GM03348 (cell line): ENCODE results near the gene TMEM259.
"Not testable (repeated sequence)": the region's sequence is repeated elsewhere in the genome, so short reads cannot be mapped to it uniquely, and the experiment has no call there.

Experiments
- DNase-seq: peaks from one replicate; pipeline ENCODE4 v3.0.0; 2012; ENCODE audit warnings: low spot score

The TMEM259 gene

DNA sequence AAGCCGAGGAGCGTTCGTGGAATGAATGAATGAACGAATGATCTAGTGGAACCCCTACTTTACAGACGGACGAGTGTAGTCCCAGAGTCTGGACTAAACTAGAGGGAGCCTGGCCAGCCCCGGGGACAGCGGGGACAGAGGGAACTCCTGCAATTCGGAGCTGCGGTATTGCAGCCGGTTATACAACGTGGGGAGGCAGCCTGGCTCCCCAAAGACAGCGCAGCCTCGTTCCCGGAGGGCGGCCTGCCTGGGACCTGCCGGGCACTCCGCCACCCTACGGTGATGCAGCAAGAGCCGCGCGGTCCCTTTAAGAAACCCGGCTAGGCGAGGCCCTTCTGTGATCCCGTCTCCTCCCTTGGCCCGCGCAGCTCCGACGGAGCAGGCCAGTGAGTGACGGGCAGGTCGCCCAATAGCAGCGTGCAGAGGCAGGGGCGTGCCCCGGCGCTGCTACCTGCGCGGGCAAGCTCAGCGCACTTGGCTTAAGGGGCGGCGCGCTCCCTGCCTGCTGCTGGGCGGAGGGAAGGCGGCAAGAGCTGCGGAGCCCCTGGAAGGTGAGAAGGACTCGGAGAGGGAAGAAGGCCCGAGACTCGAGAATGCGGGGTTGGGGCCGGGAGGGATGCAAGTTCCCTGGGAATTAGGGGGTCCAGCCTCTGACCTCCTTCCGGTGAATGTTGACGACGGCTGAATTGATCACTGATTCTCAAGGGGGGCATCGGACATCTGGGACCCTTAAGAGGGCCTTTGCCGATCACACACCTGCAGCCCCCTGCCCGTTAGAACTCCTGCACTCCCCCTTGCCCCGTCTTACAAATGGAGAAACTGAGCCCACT lies 18.9 kb upstream of the TMEM259 start, which contains the start of gene ABCA7:
ABCA7 (plus strand) TSS at position 462 of the 830 bp plus-strand sequence. CDS start 1,255 bp downstream, outside the sequence.
- peak; percentile 98 for DNase-seq

DNA sequence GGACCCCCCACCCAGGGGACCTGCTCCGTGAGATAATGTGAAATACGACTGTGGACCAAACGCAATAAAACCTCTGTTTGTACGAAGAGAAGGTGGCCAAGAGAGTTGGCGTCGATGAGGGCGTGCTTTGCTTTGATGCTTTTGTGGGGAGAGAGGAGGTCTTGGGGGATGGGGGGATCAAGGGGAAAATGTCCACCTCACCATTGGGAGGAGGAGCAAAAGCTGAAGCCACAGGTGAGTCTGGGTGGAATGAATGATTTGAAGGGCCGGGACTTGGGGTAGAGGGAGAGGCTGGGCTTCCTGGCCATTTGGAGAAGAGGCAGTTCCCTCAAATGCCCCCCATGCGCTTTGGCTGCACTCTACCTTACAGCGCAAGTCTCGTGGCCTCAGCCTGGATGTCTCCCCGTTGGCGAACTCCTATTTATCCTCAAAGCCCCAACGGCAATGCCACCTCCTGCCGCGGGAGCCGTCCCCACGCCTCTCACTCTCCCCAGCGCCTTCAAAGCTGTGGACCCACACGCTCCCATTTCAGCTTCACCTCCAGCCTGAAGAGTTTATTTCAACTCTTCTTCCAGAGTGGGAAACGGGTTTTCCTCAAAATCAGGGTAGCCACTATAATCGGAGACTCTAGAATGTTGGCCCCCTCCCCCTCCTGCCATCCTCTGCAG lies 18.2 kb upstream of the TMEM259 start:
- no peak for DNase-seq

DNA sequence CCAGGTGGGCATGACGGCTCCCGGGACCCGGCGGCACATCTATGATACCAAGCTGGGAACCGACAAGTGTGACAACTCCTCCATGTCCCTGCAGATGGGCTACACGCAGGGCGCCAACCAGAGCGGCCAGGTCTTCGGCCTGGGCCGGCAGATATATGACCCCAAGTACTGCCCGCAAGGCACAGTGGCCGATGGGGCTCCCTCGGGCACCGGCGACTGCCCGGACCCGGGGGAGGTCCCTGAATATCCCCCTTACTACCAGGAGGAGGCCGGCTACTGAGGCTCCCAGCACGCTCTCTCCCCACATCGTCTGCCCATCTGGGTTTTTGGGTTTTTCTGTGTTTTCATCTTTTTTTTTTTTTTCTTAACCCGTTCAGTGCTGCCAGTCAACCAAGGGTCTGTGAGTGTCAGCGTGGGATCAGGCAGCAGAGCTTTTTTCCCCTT lies 16.7 kb upstream of the TMEM259 start:
- DNase-seq, result no peak

DNA sequence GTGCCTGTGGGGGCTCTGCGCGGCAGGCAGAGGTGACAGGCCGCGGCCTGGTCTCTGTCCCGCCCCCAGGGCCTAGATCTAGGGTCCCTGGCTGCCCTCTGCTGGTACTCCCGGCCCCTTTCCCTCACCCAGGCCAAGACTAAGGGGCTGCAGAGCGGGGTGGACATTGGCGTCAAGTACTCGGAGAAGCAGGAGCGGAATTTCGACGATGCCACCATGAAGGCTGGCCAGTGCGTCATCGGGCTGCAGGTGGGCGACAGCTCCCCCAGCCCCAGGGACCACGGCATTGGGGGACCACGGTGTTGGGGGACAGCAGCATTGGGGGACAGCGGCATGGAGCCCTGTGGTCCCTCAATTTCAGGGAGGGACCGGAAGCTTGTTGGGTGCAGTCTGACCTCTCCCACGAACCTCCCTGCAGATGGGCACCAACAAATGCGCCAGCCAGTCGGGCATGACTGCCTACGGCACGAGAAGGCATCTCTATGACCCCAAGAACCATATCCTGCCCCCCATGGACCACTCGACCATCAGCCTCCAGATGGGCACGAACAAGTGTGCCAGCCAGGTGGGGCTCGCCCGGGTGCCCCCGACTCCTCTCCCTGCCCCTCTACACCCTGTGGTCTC lies 15.2 kb upstream of the TMEM259 start:
- DNase-seq, result no peak

DNA sequence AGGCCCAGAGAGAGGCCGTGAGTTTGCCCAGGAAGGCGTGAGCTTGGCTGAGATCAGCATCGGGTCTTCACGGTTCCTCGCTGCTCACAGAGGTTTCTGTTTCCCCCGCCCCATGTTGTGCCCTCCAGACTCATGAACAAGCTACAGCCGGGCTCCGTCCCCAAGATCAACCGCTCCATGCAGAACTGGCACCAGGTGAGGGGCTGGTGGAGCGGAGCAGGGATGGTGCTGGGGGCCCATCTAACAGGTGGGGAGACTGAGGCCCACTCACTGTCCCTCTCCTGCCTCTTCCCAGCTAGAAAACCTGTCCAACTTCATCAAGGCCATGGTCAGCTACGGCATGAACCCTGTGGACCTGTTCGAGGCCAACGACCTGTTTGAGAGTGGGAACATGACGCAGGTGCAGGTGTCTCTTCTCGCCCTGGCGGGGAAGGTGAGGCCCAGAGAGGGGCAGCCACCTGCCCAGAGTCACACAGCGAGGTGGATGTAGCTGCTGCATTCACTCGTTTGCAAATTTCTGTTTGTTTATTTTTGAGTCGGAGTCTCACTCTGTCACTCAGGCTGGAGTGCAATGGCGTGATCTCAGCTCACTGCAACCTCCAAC lies 11.4 kb upstream of the TMEM259 start:
- no peak for DNase-seq

DNA sequence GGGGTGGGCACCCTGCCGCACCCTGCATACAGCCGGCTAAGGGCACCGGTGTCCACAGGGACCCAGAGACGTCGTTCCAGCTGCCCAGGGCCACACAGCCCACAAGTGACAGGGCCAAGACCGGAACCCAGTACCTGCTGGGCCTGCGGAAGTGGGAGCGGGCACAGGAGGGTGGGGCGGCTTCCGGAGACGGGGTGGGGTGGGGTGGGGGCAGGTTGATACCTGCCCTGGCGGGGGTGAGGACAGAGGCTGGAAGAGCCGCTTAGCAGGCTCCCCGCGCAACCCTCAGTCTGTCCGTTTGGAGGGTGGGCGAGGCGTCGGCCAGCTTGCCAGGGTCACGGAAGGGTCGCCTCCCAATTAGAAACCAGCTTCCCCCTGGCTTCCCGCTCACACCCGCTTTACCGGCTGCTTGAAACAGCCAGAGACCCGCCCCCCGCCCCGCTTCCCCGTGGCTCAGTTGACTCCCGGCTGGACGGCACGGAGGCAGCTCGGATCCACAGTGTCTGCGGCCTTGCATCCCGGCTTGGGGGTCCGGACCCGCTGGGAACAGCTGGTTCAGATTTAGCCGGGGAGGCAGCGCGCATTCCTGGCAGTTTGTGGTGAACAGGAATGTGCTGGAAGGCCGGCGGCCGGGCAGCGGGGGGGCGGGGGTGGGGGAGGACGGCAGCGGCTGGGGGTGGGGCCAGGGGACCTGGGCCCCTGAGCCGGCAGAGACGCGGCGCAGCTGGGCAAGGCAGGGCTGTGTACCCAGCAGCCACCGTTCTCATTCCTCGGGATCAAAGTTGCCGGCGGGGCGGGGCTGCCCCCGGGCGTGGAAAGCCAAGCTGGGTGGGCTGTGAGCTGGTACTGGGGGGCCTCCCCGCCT lies 7.4 kb upstream of the TMEM259 start:
- peak; percentile 96 for DNase-seq

DNA sequence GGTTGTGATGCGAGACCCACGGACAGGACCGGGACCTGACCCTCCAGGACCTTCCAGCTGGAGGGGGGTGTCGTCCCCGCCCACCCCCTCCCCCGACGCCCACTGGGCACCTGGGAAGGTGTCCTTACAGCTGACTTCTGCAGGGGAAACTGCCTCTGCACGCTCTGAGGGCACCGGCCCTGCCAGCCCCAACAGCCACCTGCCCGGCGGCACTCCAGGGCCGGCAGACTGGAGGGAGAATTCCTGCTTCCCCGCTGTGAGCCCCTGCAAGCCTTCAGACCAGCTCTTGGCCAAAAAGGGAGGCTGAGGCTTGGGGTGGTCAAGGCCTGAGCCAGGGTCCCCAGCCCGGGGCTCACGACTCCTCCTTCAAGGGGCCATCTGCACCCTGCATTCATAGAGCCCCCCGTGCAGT lies 6.7 kb upstream of the TMEM259 start:
- DNase-seq, result no peak

DNA sequence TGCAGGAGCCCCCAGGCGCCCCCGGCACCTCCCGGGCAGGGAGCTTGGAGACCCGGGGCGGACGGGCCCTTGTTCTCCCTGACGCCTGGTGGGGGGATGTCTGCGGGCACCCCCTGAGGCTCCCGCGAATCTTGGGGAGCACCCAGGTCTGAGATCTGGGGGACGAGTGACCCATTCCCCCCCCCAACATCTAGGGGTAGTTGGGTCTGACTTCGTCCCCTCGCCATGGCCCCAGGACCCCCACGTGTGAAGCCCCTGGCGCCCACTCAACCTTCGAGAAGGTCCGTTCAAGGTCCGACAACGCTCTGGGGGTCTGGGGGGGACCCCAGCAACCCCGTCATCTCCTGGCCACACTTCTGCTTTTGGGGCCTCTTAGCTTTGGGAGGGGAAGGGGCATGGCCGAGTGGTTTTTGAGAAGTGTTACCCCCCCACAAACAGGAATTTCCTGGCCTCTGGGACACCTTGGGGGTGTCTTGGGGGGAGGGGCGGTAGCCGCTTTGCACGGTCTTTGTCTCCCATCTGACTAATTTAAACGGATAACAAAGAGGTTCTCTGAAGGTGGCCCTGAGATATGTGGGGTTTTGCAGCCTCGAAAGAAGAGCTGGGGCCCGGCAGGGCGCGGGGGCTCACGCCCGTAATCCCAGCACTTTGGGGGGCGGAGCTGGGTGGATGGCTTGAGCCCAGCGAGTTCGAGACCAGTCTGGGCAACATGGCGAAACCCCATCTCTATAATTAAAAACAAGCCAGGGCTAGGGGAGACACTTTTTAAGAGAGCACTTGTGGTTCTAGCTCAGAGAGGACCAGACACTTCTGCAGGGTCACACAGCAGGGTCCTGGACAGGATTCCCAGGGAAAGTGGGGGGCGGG lies 6.1 kb upstream of the TMEM259 start:
- no peak for DNase-seq

DNA sequence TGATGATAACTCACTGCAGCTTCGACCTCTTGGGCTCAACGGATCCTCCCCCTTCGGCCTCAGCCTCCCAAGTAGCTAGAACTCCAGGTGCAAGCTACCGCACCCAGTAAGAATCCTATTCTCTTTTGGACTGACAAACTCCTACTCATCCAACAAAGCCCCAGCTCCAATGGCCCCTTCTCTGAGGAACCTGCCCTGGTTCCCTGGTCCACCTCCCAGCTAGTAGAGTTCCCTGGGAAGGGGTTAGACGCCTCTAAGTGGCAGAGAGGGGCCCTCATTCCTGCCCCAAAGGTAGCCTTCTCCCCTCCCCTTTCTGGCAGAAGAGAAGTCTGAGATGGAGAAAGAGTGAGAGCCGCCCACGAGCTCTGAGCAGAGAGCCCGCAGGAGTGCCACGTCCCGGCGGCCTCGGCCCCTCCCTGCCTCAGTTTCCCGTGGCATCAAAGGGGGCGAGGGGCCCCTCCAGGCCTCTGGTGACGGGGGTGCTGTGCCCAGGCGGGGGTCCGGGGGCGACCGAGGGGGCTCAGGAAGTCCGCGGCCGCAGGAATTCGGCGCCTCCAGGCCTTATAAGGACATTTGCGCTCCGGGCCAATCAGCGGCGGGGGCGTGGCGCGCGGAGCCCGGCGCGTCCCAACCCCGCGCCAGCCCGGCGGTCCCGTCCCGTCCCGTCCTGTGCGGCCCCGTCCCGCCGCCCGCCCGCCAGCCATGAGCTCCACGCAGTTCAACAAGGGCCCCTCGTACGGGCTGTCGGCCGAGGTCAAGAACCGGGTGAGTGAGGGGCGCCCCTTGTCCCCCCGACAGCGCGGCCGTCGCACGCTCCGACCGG lies 5.2 kb upstream of the TMEM259 start, which contains the start of gene CNN2:
CNN2 (plus strand) TSS at position 649 of the 823 bp plus-strand sequence; CDS start at position 703, 54 bp downstream.
- peak; percentile 93 for DNase-seq

DNA sequence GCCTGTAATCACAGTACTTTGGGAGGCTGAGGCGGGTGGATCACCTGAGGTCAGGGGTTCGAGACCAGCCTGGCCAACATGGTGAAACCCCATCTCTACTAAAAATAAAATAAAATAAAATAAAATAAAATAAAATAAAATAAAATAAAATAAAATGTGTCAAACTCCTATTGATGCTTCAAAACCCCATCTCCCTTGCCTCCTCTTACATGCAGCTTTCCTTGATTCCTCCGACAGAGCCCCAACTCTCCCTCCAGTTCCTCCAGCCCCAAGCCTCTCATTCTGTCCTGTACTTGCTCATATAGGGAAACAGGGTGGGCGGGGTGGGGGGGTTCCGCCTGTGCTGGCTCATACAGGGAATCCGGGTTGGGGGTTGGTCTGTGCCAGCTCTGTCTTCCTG lies 4.2 kb upstream of the TMEM259 start:
- DNase-seq, result not testable (repeated sequence)

DNA sequence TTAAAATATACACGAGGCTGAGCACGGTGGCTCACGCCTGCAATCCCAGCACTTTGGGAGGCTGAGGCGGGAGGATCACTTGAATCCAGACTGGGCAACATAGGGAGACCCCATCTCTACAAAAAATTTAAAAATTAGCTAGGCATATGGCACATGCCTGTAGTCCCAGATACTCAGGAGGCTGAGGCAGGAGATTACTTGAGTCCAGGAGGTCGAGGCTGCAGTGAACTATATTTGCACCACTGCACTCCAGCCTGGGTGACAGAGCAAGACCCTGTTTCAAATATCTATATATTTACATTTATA lies 2.9 kb upstream of the TMEM259 start:
- not testable (repeated sequence) for DNase-seq

DNA sequence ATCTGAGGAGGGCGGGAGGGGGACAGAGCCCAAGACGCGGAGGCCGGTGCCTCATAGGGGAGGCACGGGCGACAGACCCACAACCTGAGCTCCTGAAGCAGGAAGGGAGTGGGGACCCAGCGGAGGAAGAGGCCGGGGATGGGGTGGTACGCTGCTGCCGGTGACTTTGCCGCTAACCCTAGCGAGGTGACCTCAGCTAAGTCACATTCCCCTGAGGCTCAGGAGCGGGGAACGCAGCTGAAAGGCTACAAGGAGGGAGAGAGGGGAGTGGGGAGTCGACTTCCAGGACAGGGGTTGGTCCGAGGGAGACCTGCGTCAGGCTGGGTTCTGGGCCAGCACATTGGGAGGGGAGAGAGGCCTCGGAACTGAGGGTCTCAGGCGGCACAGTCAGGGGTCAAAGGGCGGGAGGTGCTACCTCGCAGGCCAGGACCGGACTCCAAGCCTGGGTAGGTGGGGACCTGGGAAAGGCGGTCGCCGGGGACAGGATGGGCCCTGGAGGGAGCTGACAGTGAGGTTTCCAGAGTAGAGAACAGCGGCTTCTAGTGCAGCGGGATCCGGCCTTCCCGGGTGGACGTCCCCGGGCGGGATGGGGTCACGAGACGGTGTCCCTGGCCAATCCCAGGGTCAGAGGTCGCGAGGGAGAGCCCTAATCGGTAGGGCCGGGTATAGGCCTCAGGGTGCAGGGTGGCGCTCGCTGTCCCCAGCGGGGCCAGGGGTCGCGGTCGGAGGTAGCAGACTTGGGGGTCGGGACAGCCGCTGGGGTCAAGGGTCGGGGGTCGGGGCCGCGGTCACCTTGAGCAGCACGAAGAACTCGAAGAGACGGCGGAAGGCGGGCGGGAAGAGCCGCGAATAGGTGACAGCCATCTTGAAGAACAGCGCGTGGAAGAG lies 699 bp downstream of the TMEM259 start:
- no peak for DNase-seq

DNA sequence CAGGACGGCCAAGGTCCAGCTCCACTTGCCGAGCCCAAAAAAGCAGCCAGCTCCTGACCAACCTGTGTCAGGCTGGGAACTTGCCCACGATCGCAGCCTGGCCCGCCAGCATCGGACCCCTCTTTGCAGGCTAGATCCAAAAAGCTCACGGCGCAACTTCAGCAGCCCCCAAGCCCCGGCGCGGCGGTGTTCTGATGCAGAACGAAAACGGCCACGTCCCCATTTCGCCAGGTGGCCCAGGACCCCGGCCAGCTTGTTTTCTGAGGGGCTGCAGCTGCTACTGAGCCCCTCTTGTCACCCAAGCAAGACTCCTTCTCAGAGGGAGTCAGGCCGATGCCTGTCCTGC lies 1.3 kb downstream of the TMEM259 start:
- no peak for DNase-seq

DNA sequence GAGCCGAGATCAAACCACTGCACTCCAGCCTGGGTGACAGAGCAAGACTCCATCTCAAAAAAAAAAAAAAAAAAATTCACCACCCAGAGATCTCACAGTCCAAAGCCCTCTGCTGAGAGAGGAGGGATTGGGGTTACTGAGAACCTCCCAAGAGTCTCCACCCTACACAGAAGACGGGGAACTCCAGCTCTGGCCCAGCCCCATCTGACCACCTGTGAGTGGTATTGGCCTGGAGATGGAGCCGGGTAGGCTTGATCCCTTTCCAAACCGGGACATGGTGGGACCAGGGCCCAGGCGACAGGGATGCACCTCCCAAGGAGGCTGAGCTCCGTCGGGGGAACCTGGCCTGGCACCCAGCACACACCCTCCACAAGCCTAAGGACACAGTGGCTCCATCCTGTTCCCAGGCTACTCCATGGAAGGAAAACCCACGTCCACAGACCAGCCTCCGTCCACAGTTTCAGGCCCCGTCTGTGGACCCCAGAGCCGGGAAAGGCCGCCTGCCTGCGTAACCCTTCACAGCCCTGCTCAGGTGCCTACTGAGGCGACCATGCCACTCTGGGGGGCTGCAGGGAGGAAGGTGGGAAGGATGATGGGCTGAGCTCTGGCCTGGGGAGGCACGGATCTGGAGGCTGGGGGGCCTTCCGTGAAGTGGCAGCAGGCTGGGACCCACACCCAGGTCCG lies 1.8 kb downstream of the TMEM259 start:
- DNase-seq, result no peak

DNA sequence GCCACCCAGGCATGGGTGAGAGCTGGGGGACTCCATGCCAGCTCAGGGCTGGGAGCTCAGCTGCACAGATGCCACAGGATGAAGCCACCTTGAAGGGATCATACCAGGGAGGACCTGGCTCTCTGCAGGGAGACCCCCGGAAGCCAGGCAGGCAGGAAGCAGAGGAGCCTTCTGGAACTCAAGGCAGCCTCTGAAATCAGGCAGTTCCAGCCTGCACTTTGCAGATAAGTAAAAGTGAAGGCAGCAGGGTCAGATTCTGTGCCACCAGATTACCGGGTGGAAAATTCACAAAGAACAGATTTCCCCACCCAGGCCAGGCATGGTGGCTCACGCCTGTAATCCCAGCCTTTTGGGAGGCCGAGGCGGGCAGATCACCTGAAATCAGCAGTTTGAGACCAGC lies 2.5 kb downstream of the TMEM259 start:
- no peak for DNase-seq

DNA sequence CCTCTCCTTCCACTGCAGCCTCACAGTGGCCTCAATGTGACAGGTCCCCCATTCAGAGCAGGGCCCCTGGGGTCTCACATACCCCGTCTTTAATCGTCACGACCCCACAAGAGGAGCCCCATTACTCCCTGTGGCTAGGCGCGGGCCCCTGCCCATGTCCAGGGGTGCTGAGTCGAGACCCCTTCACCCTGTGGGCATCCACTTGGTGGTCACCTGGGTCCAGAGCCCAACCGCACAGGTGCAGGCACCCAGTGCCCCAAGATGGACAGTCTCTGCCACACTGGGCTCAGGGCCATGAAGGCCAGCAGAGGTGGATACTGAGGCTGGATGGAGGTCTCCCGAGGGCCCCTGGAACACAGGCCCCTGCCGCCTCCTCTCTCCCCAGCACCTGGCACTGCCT lies 3.0 kb downstream of the TMEM259 start:
- no peak for DNase-seq

DNA sequence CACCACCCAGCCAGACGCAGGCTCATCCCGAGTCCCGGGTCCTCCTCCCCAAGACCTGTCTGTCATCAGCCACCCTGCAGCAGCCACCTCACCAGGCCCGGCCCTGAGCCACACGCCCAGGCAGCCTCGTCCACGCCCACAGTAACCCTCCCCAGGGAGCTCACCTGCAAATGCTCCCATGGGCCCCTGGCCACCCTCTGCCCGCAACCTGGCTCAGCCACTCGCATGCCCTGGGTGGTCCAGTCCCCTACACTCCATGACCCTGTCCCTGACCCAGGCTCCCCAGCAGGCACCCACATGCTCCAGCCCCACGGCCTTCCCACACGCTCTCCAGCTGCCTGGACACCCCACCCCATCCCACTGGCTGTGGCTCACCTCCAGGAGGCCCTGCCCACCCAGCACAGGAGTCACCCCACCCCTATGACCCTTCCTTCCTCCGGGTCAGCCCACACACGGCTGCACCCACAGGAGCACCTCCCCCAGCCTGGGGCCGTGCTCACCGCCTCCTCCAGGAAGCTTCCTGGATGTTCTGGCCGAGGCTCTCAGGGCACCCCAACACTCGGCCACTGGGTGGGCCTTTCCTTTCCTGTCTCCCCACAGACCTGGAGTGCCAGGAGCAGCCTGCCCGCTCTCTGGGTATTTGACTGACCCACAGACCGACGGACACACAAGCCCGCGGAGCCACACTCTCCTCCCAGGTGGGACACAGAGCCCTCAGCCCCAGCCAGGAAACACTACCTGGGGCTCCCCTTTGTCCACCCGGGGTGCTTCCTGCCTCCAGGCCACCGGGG lies 3.6 kb downstream of the TMEM259 start:
- DNase-seq, result no peak
